Measurements from ENCODE around the gene STAP2.
"Not testable (repeated sequence)": the region's sequence is repeated elsewhere in the genome, so short reads cannot be mapped to it uniquely, and the experiment has no call there.

Gene STAP2

GRCh38 chr19:4295972-4296771 lies 42.5 kb downstream of the STAP2 start:
- no peak for DNase-seq

- DNase-seq: no peak
These were observed 44.2 kb downstream of the STAP2 start for GRCh38 chr19:4294389-4294788.

GRCh38 chr19:4292515-4292914 lies 46.1 kb downstream of the STAP2 start:
- DNase-seq: no peak

- no peak for DNase-seq
These were observed 47.4 kb downstream of the STAP2 start for GRCh38 chr19:4291184-4291732.

- DNase-seq: no peak
These were observed 50.4 kb downstream of the STAP2 start for GRCh38 chr19:4288091-4288777.

- not testable (repeated sequence) for DNase-seq
These were observed 52.5 kb downstream of the STAP2 start for GRCh38 chr19:4286141-4286540.

- no peak for DNase-seq
These were observed 53.7 kb downstream of the STAP2 start for GRCh38 chr19:4284974-4285373.

- no peak for DNase-seq
These were observed 54.3 kb downstream of the STAP2 start for GRCh38 chr19:4284176-4284958.

- DNase-seq: no peak
These were observed 58.9 kb downstream of the STAP2 start for GRCh38 chr19:4279530-4280422.

- no peak for DNase-seq
These were observed 59.4 kb downstream of the STAP2 start for GRCh38 chr19:4279267-4279529.

GRCh38 chr19:4278419-4279266 lies 60.0 kb downstream of the STAP2 start, which contains the start of gene SHD:
Gene SHD, plus strand, starts transcription at chr19:4279266. Its CDS starts 798 bp downstream, at chr19:4280064.
- no peak for DNase-seq

- no peak for DNase-seq
These were observed 60.6 kb downstream of the STAP2 start for GRCh38 chr19:4278010-4278409.

GRCh38 chr19:4277191-4277696 lies 61.4 kb downstream of the STAP2 start:
- no peak for DNase-seq

GRCh38 chr19:4274321-4274686 lies 64.3 kb downstream of the STAP2 start:
- not testable (repeated sequence) for DNase-seq

All from fibroblast of skin of right biceps (primary cell).